ENCODE results near the gene RASA3. TPM values are rescaled to one million over a fixed set of nuclear protein-coding genes. Genes with fewer than 3 reads are reported as not detected.

RASA3 gene
- total and polyA plus RNA-seq, 2 of the 8 experiments (the other 6 are each of a cell fraction or from before 2014, with no cell fraction given): 7.5 to 21.9 TPM

DNA sequence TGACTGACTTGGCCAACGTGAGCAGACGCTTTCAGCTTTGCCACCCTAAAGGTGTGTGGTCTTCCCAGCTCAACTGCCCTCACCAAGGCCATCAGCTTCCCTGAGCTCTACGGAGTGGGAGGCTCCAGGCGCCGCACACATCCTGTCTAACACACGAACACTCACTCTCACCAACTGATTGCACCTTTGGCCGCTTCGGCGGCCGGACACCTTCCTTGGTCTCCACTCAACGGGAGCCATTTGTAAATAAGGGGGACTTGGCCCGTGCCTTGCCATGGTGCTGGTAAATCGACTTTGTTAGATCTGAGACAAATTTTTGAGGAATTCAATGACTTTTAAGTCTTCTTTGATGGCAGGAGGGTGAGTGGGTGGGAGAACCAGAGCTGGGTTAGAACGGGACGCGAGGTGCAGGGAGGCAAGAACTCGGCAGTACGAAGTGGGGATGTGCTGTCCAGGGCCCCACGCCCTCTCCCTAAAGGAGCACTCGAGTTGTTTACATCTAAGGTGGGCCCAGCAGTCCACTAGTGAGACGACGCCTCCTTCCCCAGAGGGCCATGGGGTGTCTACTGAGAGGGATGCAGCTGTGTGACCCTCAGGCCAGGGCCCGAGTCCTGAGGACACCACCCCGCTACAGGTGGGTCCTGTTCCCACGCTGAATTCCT lies 163.0 kb downstream of the RASA3 start:
- no peaks in the 10 kb centered on the region for H3K27me3 ChIP-seq (replicated peaks in 1 of 4; ENCODE audit: control insufficient read depth in 3 of 4, extremely low read depth in 1 of 4, insufficient read depth in 3 of 4, low read length in 3 of 4)
- peaks cover 13% of the 10 kb centered on the region; the same call in 1 of the 2 replicates for H3K23me2 ChIP-seq (ENCODE audit: low read depth, low read length)
- no peaks in the 10 kb centered on the region for H3K4me1 ChIP-seq (replicated peaks in 1 of 4; ENCODE audit: control insufficient read depth in 3 of 4, insufficient read depth in 4 of 4, low read length in 3 of 4)
- no peak overlapping the region for H3K23ac ChIP-seq (ENCODE audit: insufficient read length)
- H2BK120ac ChIP-seq (replicated peaks; ENCODE audit: low read depth, low read length): no peak overlapping the region
- no peak overlapping the region for H3K27ac ChIP-seq (ENCODE audit: low read depth, low read length)
- no peak overlapping the region for H2BK15ac ChIP-seq (ENCODE audit: low read length)
- FAIRE-seq: no peak
- H4K5ac ChIP-seq (ENCODE audit: insufficient read length, low read depth, low read length): no peak overlapping the region
- no peaks in the 10 kb centered on the region for H3K36me3 ChIP-seq (ENCODE audit: control insufficient read depth in 2 of 4, insufficient read depth in 4 of 4, low read length in 3 of 4)
- H3K4me2 ChIP-seq (ENCODE audit: insufficient read depth in 1 of 2, low read depth in 2 of 2, low read length in 2 of 2): no peak overlapping the region
- WGBS, 2 experiments (ENCODE audit: extremely low coverage in 1 of 2, insufficient coverage in 1 of 2, insufficient read length in 1 of 2, insufficient replicate concordance in 2 of 2, low coverage in 1 of 2, low lambda C conversion rate in 2 of 2, missing lambda C conversion rate in 1 of 2): 90% methylated on average over 25 of the region's 25 CpGs; no CpG with 5 or more reads in 1 of the 2 experiments
- no peak overlapping the region for H2AFZ ChIP-seq (ENCODE audit: low read length)
- H3K4me3 ChIP-seq (ENCODE audit: extremely low read depth in 1 of 4, insufficient read depth in 2 of 4, low read depth in 3 of 4, low read length in 4 of 4): no peak overlapping the region
- H4K8ac ChIP-seq (ENCODE audit: extremely low read depth, insufficient read depth, low read length): no peak overlapping the region
- no peak overlapping the region for H3K18ac ChIP-seq (ENCODE audit: extremely low read depth, low read length)
- no peak overlapping the region for H3K4ac ChIP-seq (replicated peaks; ENCODE audit: insufficient read length, low read depth, low read length)
- H2BK20ac ChIP-seq (ENCODE audit: low read length): no peak overlapping the region
- ChIA-PET CTCF (ENCODE audit: partially characterized antibody) (interaction anchor here (0.5 to 2.4 kb wide), 5 partner anchors 12 to 150 kb away, joined by 3 to 8 read pairs (median 4); no protein-coding TSS in a partner anchor), POLR2A (ENCODE audit: partially characterized antibody) (interaction anchor here (1.4 kb wide), 1 partner anchor 13 kb away, joined by 5 read pairs; no protein-coding TSS in a partner anchor)
- no peak overlapping the region for H2AK5ac ChIP-seq (ENCODE audit: low read depth, low read length)
- H3K14ac ChIP-seq (ENCODE audit: insufficient read length): no peak overlapping the region
- H3K56ac ChIP-seq (replicated peaks; ENCODE audit: insufficient read length, low read depth, low read length): no peak overlapping the region
- H3K9ac ChIP-seq (replicated peaks in 1 of 4; ENCODE audit: extremely low read depth in 1 of 4, low read depth in 3 of 4, low read length in 3 of 4): no peak overlapping the region
- H3K9me3 ChIP-seq (ENCODE audit: insufficient read depth in 2 of 2, low read depth in 1 of 2, low read length in 1 of 2): peaks cover 12 to 19% of the 10 kb centered on the region in 2 experiments; a peak in 3 of 4 replicates
- TF ChIP-seq TBP (IDR thresholded peaks at IDR 0.05; ENCODE audit: low read depth, low read length) (no peak), POLR2A (IDR thresholded peaks at IDR 0.05; ENCODE audit: control extremely low read depth in 1 of 2, low read depth in 2 of 2, low read length in 2 of 2) (no peak), TAF7 (optimal IDR thresholded peaks at IDR 0.05; ENCODE audit: borderline replicate concordance, low read depth, low read length) (no peak), ZNF274 (IDR thresholded peaks at IDR 0.05; ENCODE audit: borderline replicate concordance, extremely low read depth, low read length) (no peak), HDAC2 (IDR thresholded peaks at IDR 0.05; ENCODE audit: borderline replicate concordance in 1 of 2, low read depth in 2 of 2, low read length in 2 of 2) (no peak), EGR1 (IDR thresholded peaks at IDR 0.05; ENCODE audit: borderline replicate concordance, low read depth, low read length) (no peak), CBX8 (IDR thresholded peaks at IDR 0.05; ENCODE audit: borderline replicate concordance, low read depth, low read length) (no peak), CHD2 (IDR thresholded peaks at IDR 0.05; ENCODE audit: low read length) (no peak), EZH2 (IDR thresholded peaks at IDR 0.05; ENCODE audit: low read depth, low read length, severe bottlenecking) (no peak)
- TF ChIP-seq, protein P1, sequence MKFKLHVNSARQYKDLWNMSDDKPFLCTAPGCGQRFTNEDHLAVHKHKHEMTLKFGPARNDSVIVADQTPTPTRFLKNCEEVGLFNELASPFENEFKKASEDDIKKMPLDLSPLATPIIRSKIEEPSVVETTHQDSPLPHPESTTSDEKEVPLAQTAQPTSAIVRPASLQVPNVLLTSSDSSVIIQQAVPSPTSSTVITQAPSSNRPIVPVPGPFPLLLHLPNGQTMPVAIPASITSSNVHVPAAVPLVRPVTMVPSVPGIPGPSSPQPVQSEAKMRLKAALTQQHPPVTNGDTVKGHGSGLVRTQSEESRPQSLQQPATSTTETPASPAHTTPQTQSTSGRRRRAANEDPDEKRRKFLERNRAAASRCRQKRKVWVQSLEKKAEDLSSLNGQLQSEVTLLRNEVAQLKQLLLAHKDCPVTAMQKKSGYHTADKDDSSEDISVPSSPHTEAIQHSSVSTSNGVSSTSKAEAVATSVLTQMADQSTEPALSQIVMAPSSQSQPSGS (IDR thresholded peaks at IDR 0.05; ENCODE audit: low read length): no peak
- H4K91ac ChIP-seq (replicated peaks; ENCODE audit: insufficient read length, low read length): no peak overlapping the region
- H2BK5ac ChIP-seq (ENCODE audit: low read depth, low read length): no peak overlapping the region
- no peaks in the 10 kb centered on the region for H3K79me1 ChIP-seq (ENCODE audit: low read depth, low read length)
- peaks cover 0 to 8% of the 10 kb centered on the region in 2 experiments for H4K20me1 ChIP-seq (replicated peaks in 1 of 2; ENCODE audit: control insufficient read depth in 1 of 2, insufficient read depth in 2 of 2, low read length in 2 of 2)
- no peaks in the 10 kb centered on the region for H3K79me2 ChIP-seq (ENCODE audit: control insufficient read depth in 1 of 2, insufficient read depth in 2 of 2, low read length in 2 of 2)
- no peak overlapping the region for H2BK12ac ChIP-seq (ENCODE audit: low read depth, low read length)
- DNase-seq (ENCODE audit: low read depth in 1 of 2, low spot score in 2 of 2): no peak
